Upper lobe of left lung (tissue), 6 donors: Measurements from ENCODE around the gene MT3. TPM values are rescaled to one million over a fixed set of nuclear protein-coding genes. Genes with fewer than 3 reads are reported as not detected.

Experiments
- ATAC-seq, 2 donors: fragments of 200-7000 bp; cut with Tn5 transposase; one replicate each; pipeline ENCODE4 v1.9.1; 2022; ENCODE audit warnings: mild to moderate bottlenecking in 2 of 2, moderate library complexity in 2 of 2; ENCODE audit not compliant: low FRiP score in 2 of 2
- DNase-seq, 2 donors: peaks; one replicate each; pipeline ENCODE4 v3.0.0-alpha.2; 2019 to 2020
- H3K27ac ChIP-seq, 4 donors: fragments of 200-600 bp; sonication (generic); one replicate each; pipeline ENCODE4 v1.5.1; 2016 to 2019
- H3K27me3 ChIP-seq, 4 donors: fragments of 200-600 bp; sonication (generic); one replicate each; pipeline ENCODE4 v1.5.1; 2017 to 2019
- H3K36me3 ChIP-seq, 4 donors: fragments of 200-600 bp; sonication (generic); one replicate each; pipeline ENCODE4 v1.5.1; 2016 to 2019
- H3K4me1 ChIP-seq, 4 donors: fragments of 200-600 bp; sonication (generic); one replicate each; pipeline ENCODE4 v1.5.1; 2018 to 2019
- H3K4me3 ChIP-seq, 4 donors: fragments of 200-600 bp; sonication (generic); one replicate each; pipeline ENCODE4 v1.5.1; 2017 to 2019; ENCODE audit warnings: mild to moderate bottlenecking in 2 of 4, moderate library complexity in 1 of 4
- H3K9me3 ChIP-seq, 4 donors: fragments of 200-600 bp; sonication (generic); one replicate each; pipeline ENCODE4 v1.5.1; 2018 to 2019
- EP300 ChIP-seq, 4 donors: sonication (generic); formaldehyde crosslinking; IDR thresholded peaks; one replicate each; pipeline ENCODE4 v1.5.1; 2017; ENCODE audit warnings: antibody characterized with exemption in 4 of 4, control low read depth in 2 of 4
- POLR2A ChIP-seq, 4 donors: fragments of 450-650 bp; IDR thresholded peaks; one replicate each; pipeline ENCODE4 v1.5.1; 2016 to 2017; ENCODE audit warnings: antibody characterized with exemption in 4 of 4, mild to moderate bottlenecking in 2 of 4
- POLR2AphosphoS5 ChIP-seq, 2 donors: sonication (generic); formaldehyde crosslinking; IDR thresholded peaks; one replicate each; pipeline ENCODE4 v1.5.1; 2017; ENCODE audit warnings: antibody characterized with exemption in 2 of 2
- WGBS, 2 donors: methylation state at CpG; one replicate each; pipeline ENCODE4 v1.1.5; 2017 to 2018; 5-methylcytosine and 5-hydroxymethylcytosine counted together
- total RNA-seq, 6 donors: library from RNA; depleted of rRNA in 4 of 6; stranded (reverse); fragments of >200 nt in 4 of 6; gene quantifications; one replicate each; pipeline versions ENCODE4 v1.1.0 to v1.2.1, GENCODE V29; 2016 to 2021
- TF ChIP-seq, protein P1 (sequence below), 6 experiments: fragments of 450-650 bp in 4 of 6; fragments of 200-600 bp in 2 of 6; sonication (generic) in 2 of 6; IDR thresholded peaks; one replicate each; pipeline ENCODE4 v1.5.1; 2016 to 2019; ENCODE audit warnings: antibody characterized with exemption in 6 of 6
- donor health status: DM: no; HTN: no; CAD: no; lungs with moderate emphysema.
- donor health status: DM: no; HTN: yes; CAD: no; lungs with severe emphysema.

The MT3 gene
- total RNA-seq, 6 donors from 2014 or later, result 1.4 to 1.5 TPM; not detected in 4

DNA sequence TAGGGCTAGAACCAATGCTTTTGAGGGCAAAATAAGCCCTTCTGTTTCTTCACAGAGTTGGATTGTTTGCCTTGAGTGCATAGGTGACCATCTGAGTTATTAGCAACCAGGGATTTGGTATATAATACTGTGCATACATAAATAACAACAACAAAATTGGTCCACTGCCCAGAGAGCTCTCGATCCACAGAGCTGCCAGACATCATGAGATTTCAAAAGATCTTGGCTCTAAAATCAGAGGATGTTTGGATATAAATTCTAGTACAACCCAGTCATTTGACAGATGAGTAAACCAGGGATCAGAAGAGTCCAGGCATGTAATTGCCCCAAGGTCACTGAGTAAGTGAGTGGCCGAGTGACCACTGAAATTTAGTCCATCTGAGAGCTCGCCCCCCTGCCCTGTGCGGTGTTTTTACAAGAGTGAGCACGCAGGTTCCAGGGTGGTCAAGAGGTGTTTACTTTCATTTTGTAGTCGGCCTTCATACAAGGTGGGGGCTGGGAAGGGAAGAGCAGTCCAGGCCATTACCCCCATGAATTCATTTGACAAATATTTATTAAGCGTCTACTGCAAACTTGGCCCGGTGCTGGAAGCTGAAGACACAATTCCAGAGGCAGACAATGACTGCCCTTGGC lies 17.3 kb downstream of the MT3 start:
- Histone ChIP-seq H3K27ac (peak overlapping the region; percentile 91 to 98 (median 94)), H3K27me3 (no peaks in the 10 kb centered on the region), H3K36me3 (no peaks in the 10 kb centered on the region), H3K4me3 (no peak overlapping the region), H3K4me1 (peaks cover 38 to 60% (median 46%) of the 10 kb centered on the region in 4 donors), H3K9me3 (no peaks in the 10 kb centered on the region)
- ATAC-seq (peak; percentile 3 to 7), DNase-seq (no peak)
- TF ChIP-seq POLR2A (IDR thresholded peaks at IDR 0.05) (no peak), POLR2AphosphoS5 (IDR thresholded peaks at IDR 0.05) (peak in 1 of 2 donors; percentile 4), EP300 (IDR thresholded peaks at IDR 0.05) (peak in 1 of 4 donors; percentile 50)
- TF ChIP-seq, protein P1, sequence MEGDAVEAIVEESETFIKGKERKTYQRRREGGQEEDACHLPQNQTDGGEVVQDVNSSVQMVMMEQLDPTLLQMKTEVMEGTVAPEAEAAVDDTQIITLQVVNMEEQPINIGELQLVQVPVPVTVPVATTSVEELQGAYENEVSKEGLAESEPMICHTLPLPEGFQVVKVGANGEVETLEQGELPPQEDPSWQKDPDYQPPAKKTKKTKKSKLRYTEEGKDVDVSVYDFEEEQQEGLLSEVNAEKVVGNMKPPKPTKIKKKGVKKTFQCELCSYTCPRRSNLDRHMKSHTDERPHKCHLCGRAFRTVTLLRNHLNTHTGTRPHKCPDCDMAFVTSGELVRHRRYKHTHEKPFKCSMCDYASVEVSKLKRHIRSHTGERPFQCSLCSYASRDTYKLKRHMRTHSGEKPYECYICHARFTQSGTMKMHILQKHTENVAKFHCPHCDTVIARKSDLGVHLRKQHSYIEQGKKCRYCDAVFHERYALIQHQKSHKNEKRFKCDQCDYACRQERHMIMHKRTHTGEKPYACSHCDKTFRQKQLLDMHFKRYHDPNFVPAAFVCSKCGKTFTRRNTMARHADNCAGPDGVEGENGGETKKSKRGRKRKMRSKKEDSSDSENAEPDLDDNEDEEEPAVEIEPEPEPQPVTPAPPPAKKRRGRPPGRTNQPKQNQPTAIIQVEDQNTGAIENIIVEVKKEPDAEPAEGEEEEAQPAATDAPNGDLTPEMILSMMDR (IDR thresholded peaks at IDR 0.05), result no peak
- 39 to 43% methylated on average over 8 of the region's 8 CpGs for WGBS, 2 donors

DNA sequence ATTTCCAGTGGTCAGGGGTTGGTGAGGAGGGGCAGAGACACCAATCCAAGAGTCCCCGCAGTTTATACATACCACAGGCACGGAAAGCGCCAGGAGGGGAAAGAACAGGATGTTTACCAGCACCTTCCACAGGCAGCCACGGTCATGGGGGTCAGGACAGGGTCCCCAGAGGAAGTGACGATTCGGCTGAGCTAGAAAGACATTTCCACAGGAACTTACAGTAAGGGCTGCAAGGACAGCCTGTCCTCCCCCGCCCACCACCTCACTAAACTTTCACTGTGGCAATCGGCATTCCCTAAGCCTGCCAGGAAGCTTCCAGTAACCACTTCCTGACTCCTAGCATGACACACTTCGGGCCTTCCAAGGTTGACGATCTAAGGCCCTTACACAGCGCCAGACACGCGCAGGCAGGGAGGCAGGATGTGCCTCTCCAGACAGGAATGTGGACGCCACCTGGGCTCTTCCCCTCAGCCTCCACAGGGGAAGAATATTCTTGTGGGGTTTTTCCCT lies 17.8 kb downstream of the MT3 start:
- no peaks in the 10 kb centered on the region for H3K36me3 ChIP-seq
- peak; percentile 65 to 73 for ATAC-seq
- no peaks in the 10 kb centered on the region for H3K27me3 ChIP-seq
- peak overlapping the region in 2 of 4 donors; percentile 55 to 80 for H3K4me3 ChIP-seq
- H3K9me3 ChIP-seq, result no peaks in the 10 kb centered on the region
- TF ChIP-seq POLR2AphosphoS5 (IDR thresholded peaks at IDR 0.05), result peak; percentile 99 to 100
- TF ChIP-seq, protein P1 (IDR thresholded peaks at IDR 0.05), result no peak
- peak; percentile 99 to 100 (median 100) for TF ChIP-seq EP300 (IDR thresholded peaks at IDR 0.05)
- TF ChIP-seq POLR2A (IDR thresholded peaks at IDR 0.05), result peak in 2 of 4 donors; percentile 37 to 45
- DNase-seq, result peak in 1 of 2 donors; percentile 89
- WGBS, 2 donors, result 26 to 49% methylated on average over 3 to 14 of the region's 14 CpGs
- H3K27ac ChIP-seq, result peak overlapping the region; percentile 91 to 98 (median 94)
- H3K4me1 ChIP-seq, result peaks cover 38 to 62% (median 49%) of the 10 kb centered on the region in 4 donors

DNA sequence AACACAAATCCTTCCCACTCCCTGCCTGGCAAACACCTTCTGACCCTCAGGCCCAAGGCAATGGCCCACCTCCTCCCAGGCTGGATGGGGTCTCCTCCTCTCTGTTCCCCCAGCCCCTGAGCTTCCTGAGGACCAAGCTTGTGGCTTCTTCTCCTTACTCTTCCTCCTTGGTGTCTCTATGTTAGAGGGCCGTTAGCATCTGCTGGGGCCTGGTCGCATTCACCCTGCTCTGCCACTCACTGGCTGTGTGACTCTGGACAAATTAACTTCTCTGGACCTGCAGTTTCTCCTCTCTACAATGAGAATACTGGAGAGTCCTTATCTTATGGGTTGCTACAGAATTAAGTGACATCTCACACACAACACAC lies 18.3 kb downstream of the MT3 start:
- H3K27ac ChIP-seq, result peak overlapping the region; percentile 91 to 98 (median 94)
- peak overlapping the region in 3 of 4 donors; percentile 55 to 80 (median 73) for H3K4me3 ChIP-seq
- H3K4me1 ChIP-seq, result peaks cover 38 to 62% (median 49%) of the 10 kb centered on the region in 4 donors
- H3K36me3 ChIP-seq, result no peaks in the 10 kb centered on the region
- ATAC-seq (no peak), DNase-seq (no peak)
- WGBS, 2 donors, result 62 to 66% methylated on average over 2 of the region's 2 CpGs
- TF ChIP-seq POLR2A (IDR thresholded peaks at IDR 0.05) (no peak), EP300 (IDR thresholded peaks at IDR 0.05) (no peak), POLR2AphosphoS5 (IDR thresholded peaks at IDR 0.05) (no peak)
- TF ChIP-seq, protein P1 (IDR thresholded peaks at IDR 0.05), result no peak
- H3K9me3 ChIP-seq, result no peaks in the 10 kb centered on the region
- H3K27me3 ChIP-seq, result no peaks in the 10 kb centered on the region

DNA sequence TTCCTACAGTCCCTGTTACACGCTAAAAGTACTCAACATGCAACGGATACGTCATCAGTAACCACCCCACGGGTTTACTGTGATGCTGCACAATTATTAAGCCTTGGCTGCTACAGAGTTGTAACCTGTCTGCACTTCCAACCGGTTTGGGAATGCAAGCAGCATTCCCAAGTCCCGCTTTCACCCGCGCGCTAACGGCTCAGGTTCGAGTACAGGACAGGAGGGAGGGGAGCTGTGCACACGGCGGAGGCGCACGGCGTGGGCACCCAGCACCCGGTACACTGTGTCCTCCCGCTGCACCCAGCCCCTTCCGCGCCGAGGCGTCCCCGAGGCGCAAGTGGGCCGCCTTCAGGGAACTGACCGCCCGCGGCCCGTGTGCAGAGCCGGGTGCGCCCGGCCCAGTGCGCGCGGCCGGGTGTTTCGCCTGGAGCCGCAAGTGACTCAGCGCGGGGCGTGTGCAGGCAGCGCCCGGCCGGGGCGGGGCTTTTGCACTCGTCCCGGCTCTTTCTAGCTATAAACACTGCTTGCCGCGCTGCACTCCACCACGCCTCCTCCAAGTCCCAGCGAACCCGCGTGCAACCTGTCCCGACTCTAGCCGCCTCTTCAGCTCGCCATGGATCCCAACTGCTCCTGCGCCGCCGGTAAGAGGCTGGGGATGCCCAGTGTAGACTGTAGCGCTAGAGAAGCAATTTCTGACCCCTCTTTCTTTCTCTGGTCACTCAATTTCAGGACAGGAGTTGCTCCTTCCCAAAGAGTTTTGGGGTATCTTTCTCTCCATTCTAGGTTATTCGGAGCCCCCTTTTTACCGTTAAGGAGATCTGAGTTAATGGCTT lies 18.9 kb downstream of the MT3 start, which contains the start of gene MT2A:
Gene MT2A, plus strand, starts transcription at position 542 of the 833 bp plus-strand sequence. Its CDS starts 72 bp downstream, at position 614.
- ATAC-seq, result peak; percentile 92
- 6 to 15% methylated on average over 12 to 36 of the region's 62 CpGs for whole genome bisulfite sequencing, 2 donors
- Histone ChIP-seq H3K4me1 (peaks cover 38 to 62% (median 49%) of the 10 kb centered on the region in 4 donors), H3K27me3 (no peaks in the 10 kb centered on the region), H3K4me3 (peak within 1 kb of the TSS; percentile 55 to 80 (median 69)), H3K9me3 (no peaks in the 10 kb centered on the region), H3K27ac (peak within 1 kb of the TSS; percentile 91 to 98 (median 94)), H3K36me3 (no peaks in the 10 kb centered on the region)
- TF ChIP-seq, protein P1 (IDR thresholded peaks at IDR 0.05), result peak in 1 of 6 experiments; percentile 4
- TF ChIP-seq EP300 (IDR thresholded peaks at IDR 0.05) (peak; percentile 89 to 99 (median 98)), POLR2AphosphoS5 (IDR thresholded peaks at IDR 0.05) (peak; percentile 96 to 97), POLR2A (IDR thresholded peaks at IDR 0.05) (peak; percentile 82 to 93 (median 91))
- peak; percentile 98 for DNase-seq
